Heart left ventricle (tissue), 13 donors: ENCODE results near the gene VWC2L.

ENCODE experiments used
- CTCF ChIP-seq, 12 donors: fragments of 200-600 bp; sonication (generic) in 4 of 12; IDR thresholded peaks; one replicate each; pipeline versions ENCODE4 v1.5.0 to v1.8.0; 2018 to 2022; ENCODE audit warnings: antibody characterized with exemption in 12 of 12, mild to moderate bottlenecking in 5 of 12
- POLR2A ChIP-seq, 2 donors: fragments of 450-650 bp; IDR thresholded peaks; one replicate each; pipeline ENCODE4 v1.6.1; 2017; ENCODE audit warnings: antibody characterized with exemption in 2 of 2, mild to moderate bottlenecking in 2 of 2, moderate library complexity in 2 of 2
- donor health status: ischemic (EF 13 %, LVEDD 7.1; RV severe dilation, severe dysfunction).
- donor health status: DM: no; HTN: yes; CAD: no.
- donor health status: DM: no; HTN: no; CAD: no.
- donor health status: ischemic (EF 25% LVEDD 6.9; RV normal size, moderate dysfunction).
- donor health status: ischemic (EF 25% LVEDD 5.7; RV mildly dilated, moderate dysfunction).
- donor health status: ischemic (EF 35%, LVEDD 5.7; RV mildly dilated, moderate dysfunction).
- donor health status: nonischemic (EF 11% LVEDD 7.7; RV severe dilation, severe dysfunction).
- donor health status: DM: yes; HTN: yes; CAD: no.
- donor health status: PGD.
- donor health status: ischemic (EF 29% LVEDD 5.4; RV normal size, mild dysfunction).
- donor health status: nonischemic (EF 23%, LVEDD 6.1; RV moderate dilation, normal function).

- TF ChIP-seq CTCF (IDR thresholded peaks at IDR 0.05) (no peak), POLR2A (IDR thresholded peaks at IDR 0.05) (no peak)
Measured at GRCh38 chr2:214504599-214505376, 93.9 kb downstream of the VWC2L start.
